Measurements from ENCODE around the gene MEX3A.

Gene MEX3A

DNA sequence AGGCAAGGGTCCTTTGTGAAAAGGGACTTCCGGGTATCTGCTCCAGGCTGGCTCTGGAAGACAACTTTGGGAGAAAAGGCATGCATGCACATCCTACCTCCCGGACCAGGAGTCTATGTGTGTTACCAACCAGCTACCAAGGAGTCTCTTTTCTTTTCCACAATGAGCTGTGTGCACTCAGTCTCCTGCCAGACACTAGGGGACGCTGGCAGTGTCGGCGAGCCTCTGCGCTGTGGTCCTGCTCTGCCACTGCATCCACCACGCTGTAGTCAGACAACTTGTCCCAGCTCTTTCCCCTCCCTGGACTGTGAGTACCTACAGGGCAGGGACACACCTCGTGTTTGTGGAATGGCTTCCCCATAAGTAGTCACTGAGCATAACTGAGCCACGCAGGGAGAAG, 56.4 kb downstream of the MEX3A start:
- TF ChIP-seq, protein P1, sequence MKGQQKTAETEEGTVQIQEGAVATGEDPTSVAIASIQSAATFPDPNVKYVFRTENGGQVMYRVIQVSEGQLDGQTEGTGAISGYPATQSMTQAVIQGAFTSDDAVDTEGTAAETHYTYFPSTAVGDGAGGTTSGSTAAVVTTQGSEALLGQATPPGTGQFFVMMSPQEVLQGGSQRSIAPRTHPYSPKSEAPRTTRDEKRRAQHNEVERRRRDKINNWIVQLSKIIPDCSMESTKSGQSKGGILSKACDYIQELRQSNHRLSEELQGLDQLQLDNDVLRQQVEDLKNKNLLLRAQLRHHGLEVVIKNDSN (IDR thresholded peaks at IDR 0.05), result no peak
- TF ChIP-seq CEBPB (IDR thresholded peaks at IDR 0.05) (no peak), EGR1 (IDR thresholded peaks at IDR 0.05) (no peak), RAD21 (IDR thresholded peaks at IDR 0.05; ENCODE audit: low read depth) (peak; percentile 41; the same call in 1 of the 2 replicates), NFIC (IDR thresholded peaks at IDR 0.05) (no peak)

DNA sequence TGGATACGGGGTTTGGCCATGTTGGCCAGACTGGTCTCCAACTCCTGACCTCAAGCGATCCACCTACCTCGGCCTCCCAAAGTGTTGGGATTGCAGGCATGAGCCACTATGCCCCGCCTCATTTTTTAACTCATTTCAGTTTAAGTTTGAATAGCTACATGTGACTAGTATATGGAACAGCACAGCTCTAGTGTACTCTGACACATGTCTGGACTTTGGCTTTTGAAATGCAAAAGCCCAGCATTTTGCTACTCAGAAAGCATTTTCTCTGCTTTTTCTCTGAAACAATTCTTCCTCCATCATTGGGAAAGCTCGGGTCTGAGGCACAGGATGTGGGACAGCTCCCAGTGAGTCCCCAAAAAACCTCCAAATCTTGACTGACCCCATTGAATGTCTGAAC, 57.5 kb downstream of the MEX3A start:
- TF ChIP-seq FOXM1 (IDR thresholded peaks at IDR 0.05; ENCODE audit: borderline replicate concordance, low read depth) (no peak), RAD21 (IDR thresholded peaks at IDR 0.05; ENCODE audit: low read depth) (no peak), TAF1 (IDR thresholded peaks at IDR 0.05; ENCODE audit: low read depth) (no peak), ZBTB7A (IDR thresholded peaks at IDR 0.05; ENCODE audit: low read depth) (no peak), TEAD4 (IDR thresholded peaks at IDR 0.05) (no peak), NFIC (IDR thresholded peaks at IDR 0.05) (no peak), YY1 (IDR thresholded peaks at IDR 0.05; ENCODE audit: low read depth) (no peak), EGR1 (IDR thresholded peaks at IDR 0.05) (no peak), CEBPB (IDR thresholded peaks at IDR 0.05) (no peak), EP300 (IDR thresholded peaks at IDR 0.05; ENCODE audit: borderline replicate concordance) (no peak), TCF12 (IDR thresholded peaks at IDR 0.05; ENCODE audit: low read depth) (no peak)
- TF ChIP-seq, protein P1 (IDR thresholded peaks at IDR 0.05), result no peak
- TF ChIP-seq, protein P2, sequence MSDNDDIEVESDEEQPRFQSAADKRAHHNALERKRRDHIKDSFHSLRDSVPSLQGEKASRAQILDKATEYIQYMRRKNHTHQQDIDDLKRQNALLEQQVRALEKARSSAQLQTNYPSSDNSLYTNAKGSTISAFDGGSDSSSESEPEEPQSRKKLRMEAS (IDR thresholded peaks at IDR 0.05), result no peak
- TF ChIP-seq, protein P3, sequence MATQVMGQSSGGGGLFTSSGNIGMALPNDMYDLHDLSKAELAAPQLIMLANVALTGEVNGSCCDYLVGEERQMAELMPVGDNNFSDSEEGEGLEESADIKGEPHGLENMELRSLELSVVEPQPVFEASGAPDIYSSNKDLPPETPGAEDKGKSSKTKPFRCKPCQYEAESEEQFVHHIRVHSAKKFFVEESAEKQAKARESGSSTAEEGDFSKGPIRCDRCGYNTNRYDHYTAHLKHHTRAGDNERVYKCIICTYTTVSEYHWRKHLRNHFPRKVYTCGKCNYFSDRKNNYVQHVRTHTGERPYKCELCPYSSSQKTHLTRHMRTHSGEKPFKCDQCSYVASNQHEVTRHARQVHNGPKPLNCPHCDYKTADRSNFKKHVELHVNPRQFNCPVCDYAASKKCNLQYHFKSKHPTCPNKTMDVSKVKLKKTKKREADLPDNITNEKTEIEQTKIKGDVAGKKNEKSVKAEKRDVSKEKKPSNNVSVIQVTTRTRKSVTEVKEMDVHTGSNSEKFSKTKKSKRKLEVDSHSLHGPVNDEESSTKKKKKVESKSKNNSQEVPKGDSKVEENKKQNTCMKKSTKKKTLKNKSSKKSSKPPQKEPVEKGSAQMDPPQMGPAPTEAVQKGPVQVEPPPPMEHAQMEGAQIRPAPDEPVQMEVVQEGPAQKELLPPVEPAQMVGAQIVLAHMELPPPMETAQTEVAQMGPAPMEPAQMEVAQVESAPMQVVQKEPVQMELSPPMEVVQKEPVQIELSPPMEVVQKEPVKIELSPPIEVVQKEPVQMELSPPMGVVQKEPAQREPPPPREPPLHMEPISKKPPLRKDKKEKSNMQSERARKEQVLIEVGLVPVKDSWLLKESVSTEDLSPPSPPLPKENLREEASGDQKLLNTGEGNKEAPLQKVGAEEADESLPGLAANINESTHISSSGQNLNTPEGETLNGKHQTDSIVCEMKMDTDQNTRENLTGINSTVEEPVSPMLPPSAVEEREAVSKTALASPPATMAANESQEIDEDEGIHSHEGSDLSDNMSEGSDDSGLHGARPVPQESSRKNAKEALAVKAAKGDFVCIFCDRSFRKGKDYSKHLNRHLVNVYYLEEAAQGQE (IDR thresholded peaks at IDR 0.05; ENCODE audit: low read depth), result no peak

Measured in Ishikawa (cell line).